Esophagus muscularis mucosa (tissue), 4 donors: Measurements from ENCODE around the gene ZNF408. TPM values are rescaled to one million over a fixed set of nuclear protein-coding genes. Genes with fewer than 3 reads are reported as not detected.

Experiments used
- DNase-seq: peaks from one replicate; pipeline ENCODE4 v3.0.0-alpha.2; 2017; ENCODE audit errors: extremely low spot score
- H3K27ac ChIP-seq, 4 donors: fragments of 200-600 bp; sonication (generic); replicated peaks in 1 of 4; 1 replicate in 3 of 4; 2 replicates in 1 of 4; pipeline ENCODE4 v1.5.1; 2016 to 2019; ENCODE audit warnings: mild to moderate bottlenecking in 1 of 4
- H3K27me3 ChIP-seq, 4 donors: fragments of 200-600 bp; sonication (generic); one replicate each; pipeline versions ENCODE4 v1.5.1 to v1.6.0; 2016 to 2019
- H3K36me3 ChIP-seq, 4 donors: fragments of 200-600 bp; sonication (generic); one replicate each; pipeline ENCODE4 v1.5.1; 2016 to 2019
- H3K4me1 ChIP-seq, 4 donors: fragments of 200-600 bp; sonication (generic); one replicate each; pipeline ENCODE4 v1.5.1; 2016 to 2019
- H3K4me3 ChIP-seq, 4 donors: fragments of 200-600 bp; sonication (generic); 1 replicate in 2 of 4; 2 replicates in 2 of 4; pipeline ENCODE4 v1.5.1; 2016 to 2019; ENCODE audit warnings: mild to moderate bottlenecking in 4 of 4, moderate library complexity in 1 of 4
- H3K9me3 ChIP-seq, 4 donors: fragments of 200-600 bp; sonication (generic); 1 replicate in 3 of 4; 2 replicates in 1 of 4; pipeline ENCODE4 v1.5.1; 2016 to 2019
- EP300 ChIP-seq: sonication (generic); formaldehyde crosslinking; IDR thresholded peaks from one replicate; pipeline ENCODE4 v1.6.1; 2017; ENCODE audit warnings: antibody characterized with exemption
- POLR2A ChIP-seq: fragments of 450-650 bp; IDR thresholded peaks from one replicate; pipeline ENCODE4 v1.6.1; 2017; ENCODE audit warnings: antibody characterized with exemption, moderate library complexity, mild to moderate bottlenecking, low read depth
- POLR2AphosphoS5 ChIP-seq, 2 donors: sonication (generic); formaldehyde crosslinking; IDR thresholded peaks; one replicate each; pipeline ENCODE4 v1.6.1; 2017; ENCODE audit warnings: antibody characterized with exemption in 2 of 2
- WGBS: methylation state at CpG from one replicate; pipeline ENCODE4 v1.1.5; 2018; 5-methylcytosine and 5-hydroxymethylcytosine counted together
- intact Hi-C: fragments of 100-400 bp; cut with DNase I; formaldehyde crosslinking; loops from one replicate; pipeline ENCODE4 v1.15.1; 2023
- total RNA-seq, 4 donors: library from RNA; depleted of rRNA; stranded (reverse); fragments of >200 nt; gene quantifications; one replicate each; pipeline versions ENCODE4 v1.1.0 to v1.2.1, GENCODE V29; 2016
- TF ChIP-seq, protein P1 (sequence below), 3 experiments: fragments of 200-600 bp in 2 of 3; fragments of 450-650 bp in 1 of 3; sonication (generic) in 2 of 3; IDR thresholded peaks; one replicate each; pipeline ENCODE4 v1.5.1; 2017 to 2019; ENCODE audit warnings: antibody characterized with exemption in 3 of 3, mild to moderate bottlenecking in 2 of 3, moderate library complexity in 1 of 3

The ZNF408 gene
- total RNA-seq, 4 donors from 2014 or later = 7.1 to 12.6 (median 10.3) TPM

DNA sequence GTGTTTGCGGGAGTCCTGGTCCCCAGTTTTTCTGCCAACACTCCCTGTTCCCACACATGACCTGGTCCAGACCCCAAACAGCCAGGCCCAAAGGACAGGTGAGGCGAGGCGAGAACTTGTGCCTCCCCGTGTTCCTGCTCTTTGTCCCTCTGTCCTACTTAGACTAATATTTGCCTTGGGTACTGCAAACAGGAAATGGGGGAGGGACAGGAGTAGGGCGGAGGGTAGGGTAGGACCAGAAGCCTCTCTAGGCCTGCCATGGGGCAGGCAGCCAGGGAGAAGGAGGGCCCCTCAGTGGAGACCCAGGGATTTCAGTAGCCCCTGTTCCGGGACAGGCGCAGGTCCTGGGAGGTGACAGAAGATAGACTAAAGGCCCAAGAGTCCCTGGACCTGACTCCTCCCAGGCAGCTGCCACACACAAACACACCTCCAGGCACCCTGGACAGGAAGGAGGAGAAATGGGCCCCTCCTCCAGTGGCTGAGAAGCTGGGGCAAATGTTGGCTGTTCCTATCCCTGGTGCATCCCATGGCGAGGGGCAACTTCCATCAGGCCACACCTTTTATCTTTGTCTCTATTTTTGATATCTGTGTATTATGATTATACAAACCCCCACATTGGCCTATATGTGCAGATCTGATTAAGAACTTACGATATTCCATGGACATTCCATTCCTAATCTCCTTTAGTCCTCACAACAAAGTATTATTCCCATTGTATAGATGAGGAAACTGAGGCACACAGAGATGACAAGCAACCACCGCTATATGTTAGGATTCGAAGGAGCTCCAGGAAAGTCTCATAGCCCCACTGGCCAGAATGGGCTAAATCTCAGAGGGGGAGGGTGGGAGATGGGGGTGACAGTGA is 17.6 kb downstream of the ZNF408 start:
- H3K4me1 ChIP-seq = no peaks in the 10 kb centered on the region
- intact Hi-C loops = no loop called here
- DNase-seq = no peak
- TF ChIP-seq, protein P1, sequence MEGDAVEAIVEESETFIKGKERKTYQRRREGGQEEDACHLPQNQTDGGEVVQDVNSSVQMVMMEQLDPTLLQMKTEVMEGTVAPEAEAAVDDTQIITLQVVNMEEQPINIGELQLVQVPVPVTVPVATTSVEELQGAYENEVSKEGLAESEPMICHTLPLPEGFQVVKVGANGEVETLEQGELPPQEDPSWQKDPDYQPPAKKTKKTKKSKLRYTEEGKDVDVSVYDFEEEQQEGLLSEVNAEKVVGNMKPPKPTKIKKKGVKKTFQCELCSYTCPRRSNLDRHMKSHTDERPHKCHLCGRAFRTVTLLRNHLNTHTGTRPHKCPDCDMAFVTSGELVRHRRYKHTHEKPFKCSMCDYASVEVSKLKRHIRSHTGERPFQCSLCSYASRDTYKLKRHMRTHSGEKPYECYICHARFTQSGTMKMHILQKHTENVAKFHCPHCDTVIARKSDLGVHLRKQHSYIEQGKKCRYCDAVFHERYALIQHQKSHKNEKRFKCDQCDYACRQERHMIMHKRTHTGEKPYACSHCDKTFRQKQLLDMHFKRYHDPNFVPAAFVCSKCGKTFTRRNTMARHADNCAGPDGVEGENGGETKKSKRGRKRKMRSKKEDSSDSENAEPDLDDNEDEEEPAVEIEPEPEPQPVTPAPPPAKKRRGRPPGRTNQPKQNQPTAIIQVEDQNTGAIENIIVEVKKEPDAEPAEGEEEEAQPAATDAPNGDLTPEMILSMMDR (IDR thresholded peaks at IDR 0.05) = no peak
- no peak for TF ChIP-seq POLR2AphosphoS5 (IDR thresholded peaks at IDR 0.05)
- no peaks in the 10 kb centered on the region for H3K36me3 ChIP-seq
- H3K27me3 ChIP-seq = no peaks in the 10 kb centered on the region
- H3K9me3 ChIP-seq = no peaks in the 10 kb centered on the region
- no peak overlapping the region for H3K27ac ChIP-seq
- H3K4me3 ChIP-seq = no peak overlapping the region
- WGBS = 87% methylated on average over 11 of the region's 11 CpGs

- no peak for TF ChIP-seq EP300
- no peak for TF ChIP-seq POLR2A
- TF ChIP-seq, protein P1 (IDR thresholded peaks at IDR 0.05) = no peak
- no peak for TF ChIP-seq POLR2AphosphoS5 (IDR thresholded peaks at IDR 0.05)
- Histone ChIP-seq H3K27me3 (no peaks in the 10 kb centered on the region), H3K4me1 (no peaks in the 10 kb centered on the region), H3K36me3 (no peaks in the 10 kb centered on the region), H3K4me3 (no peak within 1 kb of the TSS), H3K9me3 (no peaks in the 10 kb centered on the region), H3K27ac (no peak within 1 kb of the TSS)
- intact Hi-C loops = no loop called here
- no peak for DNase-seq
- 68% methylated on average over 4 of the region's 7 CpGs for WGBS
Measured at GRCh38 chr11:46719048-46719542, 18.3 kb downstream of the ZNF408 start, which contains the start of gene F2. F2 (plus strand) TSS chr11:46719213; CDS start chr11:46719236, 23 bp downstream.

GRCh38 chr11:46719543-46720218 is 18.9 kb downstream of the ZNF408 start:
- Histone ChIP-seq H3K9me3 (no peaks in the 10 kb centered on the region), H3K4me1 (no peaks in the 10 kb centered on the region), H3K4me3 (no peak overlapping the region), H3K27me3 (no peaks in the 10 kb centered on the region), H3K36me3 (no peaks in the 10 kb centered on the region), H3K27ac (no peak overlapping the region)
- 94% methylated on average over 11 of the region's 25 CpGs for WGBS
- intact Hi-C loops = no loop called here
- TF ChIP-seq POLR2A (no peak), POLR2AphosphoS5 (IDR thresholded peaks at IDR 0.05) (no peak), EP300 (no peak)
- TF ChIP-seq, protein P1 (IDR thresholded peaks at IDR 0.05) = no peak
- DNase-seq = no peak

DNA sequence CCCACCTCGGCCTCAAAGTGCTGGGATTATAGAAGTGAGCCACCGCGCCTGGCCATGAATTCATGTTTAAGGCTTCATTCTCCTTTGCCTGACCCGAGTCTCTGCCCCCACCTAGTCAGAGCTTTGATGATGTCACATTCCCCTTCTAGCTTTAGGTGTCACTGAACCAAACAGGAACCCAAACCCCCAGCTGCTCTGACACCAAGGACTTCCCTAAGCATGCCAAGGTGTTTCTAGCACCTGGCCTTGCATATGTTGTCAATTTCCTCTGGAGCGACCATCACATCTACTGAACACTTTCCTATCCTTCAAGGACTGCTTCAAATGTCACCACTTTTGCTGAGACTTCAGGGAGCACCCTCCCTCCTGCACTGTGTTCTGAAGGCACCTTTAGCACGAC is 20.5 kb downstream of the ZNF408 start:
- 82% methylated on average over 6 of the region's 6 CpGs for WGBS
- intact Hi-C loops = no loop called here
- H3K4me3 ChIP-seq = no peak overlapping the region

More for the DNA sequence above, 20.5 kb downstream of the ZNF408 start:
- Histone ChIP-seq H3K36me3 (no peaks in the 10 kb centered on the region), H3K27me3 (no peaks in the 10 kb centered on the region), H3K9me3 (no peaks in the 10 kb centered on the region), H3K4me1 (no peaks in the 10 kb centered on the region), H3K27ac (no peak overlapping the region)
- TF ChIP-seq, protein P1 (IDR thresholded peaks at IDR 0.05) = no peak
- no peak for DNase-seq
